GM19397 (cell line): Measurements from ENCODE around the gene SYT15.

ENCODE experiments used
- ATAC-seq: cut with Tn5 transposase; IDR thresholded peaks from one replicate; pipeline ENCODE4 v1.9.1; 2021; ENCODE audit warnings: mild to moderate bottlenecking, moderate library complexity; ENCODE audit not compliant: unreplicated experiment

The SYT15 gene

DNA sequence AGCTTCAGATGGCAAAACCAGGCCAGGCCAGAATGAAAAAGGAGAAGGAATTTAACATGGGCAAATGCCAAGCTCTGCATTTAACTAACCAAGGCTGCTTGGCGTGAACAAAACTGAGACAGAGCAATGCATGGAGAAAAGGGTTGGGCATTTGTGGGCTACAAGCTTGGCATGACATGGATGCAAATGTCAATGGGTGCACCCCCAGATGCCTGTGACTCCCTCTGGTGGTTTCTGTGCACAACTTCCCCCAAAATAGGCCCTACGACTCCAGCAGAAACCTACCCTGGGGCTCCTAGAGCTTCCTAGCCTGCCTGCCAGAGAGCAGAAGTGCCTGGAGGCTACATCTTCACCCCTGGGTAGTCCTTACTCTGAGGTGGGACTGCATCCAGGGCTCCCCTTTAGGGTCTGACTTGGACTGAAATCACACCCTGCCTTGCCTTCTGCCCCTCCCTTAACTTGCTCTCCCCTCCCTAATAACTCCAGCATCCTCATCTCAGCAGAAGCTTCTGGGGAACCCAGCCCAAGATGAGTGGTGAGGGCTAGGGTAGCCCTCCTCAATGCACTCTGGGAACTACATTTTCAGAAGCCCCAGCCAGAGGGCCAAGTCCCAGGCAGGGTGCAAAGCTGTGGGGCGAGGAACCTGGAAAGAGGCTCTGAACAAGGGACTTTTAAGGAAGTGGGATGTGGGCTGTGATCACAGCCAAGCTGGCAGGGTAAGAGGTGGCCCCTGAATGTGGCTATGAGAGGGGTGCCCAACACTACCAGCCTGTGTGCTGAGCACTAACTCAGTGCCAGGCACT is 33.7 kb upstream of the SYT15 start:
- ATAC-seq: no peak

DNA sequence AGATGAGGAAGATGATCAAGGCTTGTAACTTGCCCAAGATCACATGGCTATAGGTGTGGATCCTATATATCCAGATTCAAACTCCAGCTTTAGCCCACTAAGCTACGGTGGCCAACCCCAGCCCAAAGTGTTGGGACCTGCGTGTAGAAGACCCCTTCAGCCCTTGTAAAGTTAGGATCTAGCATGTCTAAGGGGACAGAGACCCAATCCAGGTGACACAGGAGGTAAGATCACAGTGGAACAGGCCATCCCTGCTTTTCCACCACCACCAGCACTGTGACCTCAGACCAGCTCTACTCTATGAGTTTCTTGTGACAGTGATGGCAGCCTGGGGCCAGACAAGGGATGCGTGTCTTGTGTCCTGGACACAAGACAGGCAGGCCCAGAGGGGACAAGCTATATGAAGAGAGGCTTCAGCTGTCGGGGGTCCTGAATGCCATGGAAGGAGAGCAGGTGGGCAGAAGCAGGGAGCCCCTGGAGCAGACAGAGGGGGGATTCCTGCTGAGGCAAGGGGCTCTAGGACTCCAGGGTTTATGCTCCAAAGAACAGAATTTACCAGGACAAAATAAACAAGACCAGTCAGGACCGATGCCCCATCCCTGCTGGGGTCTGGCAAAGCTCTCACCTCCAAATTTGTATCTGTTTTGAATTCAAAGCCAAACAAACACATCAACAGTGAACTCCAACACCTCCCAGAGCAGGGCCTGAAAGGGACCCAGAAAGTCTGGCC is 32.9 kb upstream of the SYT15 start:
- ATAC-seq: no peak

DNA sequence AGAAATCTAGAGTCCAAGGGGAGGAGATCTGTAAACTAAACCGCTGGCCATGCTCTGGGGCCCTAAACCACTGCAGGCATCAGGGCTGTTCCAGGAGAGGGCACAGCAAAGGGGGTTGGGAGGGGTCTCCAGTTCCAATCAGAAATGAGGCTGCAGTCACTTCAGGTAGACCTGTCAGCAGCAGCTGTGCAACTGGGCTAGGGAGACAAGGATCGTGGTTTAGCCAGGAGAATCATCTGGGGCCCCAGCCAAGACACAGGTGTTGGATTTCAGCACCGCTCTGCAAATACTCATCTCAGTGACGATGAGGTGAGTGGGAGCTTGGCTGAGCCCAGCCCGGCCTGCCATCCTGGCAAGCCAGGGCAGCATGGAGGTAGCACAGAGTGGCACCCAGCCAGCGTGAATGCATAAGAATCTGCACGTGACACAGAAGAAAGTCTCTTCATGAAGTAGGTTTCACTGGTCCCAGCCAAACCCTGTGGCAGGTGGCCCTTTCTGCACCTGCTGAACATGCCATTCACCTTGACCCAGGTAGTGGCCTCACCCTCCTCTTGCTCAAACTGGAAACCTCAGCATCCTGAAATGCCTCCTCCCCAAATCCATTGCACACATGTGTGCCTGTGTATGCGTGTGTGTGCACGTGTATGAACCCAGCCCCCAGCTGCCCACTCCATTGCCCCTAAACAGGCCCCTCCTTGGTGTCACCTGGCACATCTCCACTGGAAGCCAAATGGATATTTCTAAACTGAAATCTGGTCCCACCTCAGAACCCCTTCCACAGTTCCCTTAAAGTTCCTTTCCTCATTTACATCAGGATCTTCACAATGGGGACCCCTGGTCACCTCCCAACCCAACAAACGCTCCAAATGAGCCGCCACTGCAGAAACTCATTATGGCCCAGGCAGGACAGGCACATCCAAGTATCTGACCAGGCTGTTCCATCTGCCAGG is 32.1 kb upstream of the SYT15 start:
- ATAC-seq: no peak

DNA sequence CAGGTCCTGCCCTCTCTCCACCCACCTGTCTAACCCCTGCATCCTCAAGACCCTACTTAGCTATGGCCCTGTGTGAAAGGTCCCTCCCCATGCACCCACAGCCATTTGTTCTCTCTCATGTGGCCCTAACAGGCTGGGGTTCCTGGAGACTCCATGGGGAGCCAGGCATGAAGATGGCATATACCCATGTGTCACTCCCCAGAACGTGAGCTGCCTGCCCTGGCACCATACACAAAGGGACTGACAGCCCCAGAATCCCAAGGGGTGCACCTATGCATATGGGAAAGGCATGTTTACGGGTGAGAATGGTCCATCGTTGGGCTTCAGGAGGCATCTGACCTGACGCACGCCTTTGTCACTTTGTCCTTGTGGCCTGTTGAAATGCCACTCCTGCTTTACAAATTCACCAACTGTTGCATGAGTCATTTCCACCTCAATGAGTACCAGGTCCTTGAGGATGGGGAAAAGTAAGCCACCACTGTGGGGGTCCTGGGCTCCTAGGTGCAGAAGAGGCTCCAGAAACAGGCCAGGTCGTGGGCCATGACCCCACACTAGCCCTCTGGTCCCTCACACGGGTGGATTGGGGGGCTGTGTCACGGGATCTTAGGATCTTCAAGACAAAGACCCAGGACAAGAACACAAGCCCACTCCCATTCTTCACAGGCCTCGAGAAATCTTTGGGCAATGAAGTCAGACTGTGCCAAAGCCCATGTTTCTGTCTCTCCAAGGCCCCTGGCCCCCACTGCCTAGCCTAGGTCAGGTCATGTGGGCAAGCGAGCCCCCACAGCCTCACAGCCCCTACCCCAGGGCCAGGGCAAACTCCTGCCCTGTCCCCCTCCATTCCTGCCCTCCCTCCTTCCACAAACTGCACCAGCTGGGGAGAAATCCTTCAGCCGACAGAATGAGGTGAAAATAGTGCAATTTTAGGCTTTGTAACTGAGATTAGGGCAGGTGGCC is 31.1 kb upstream of the SYT15 start:
- no peak for ATAC-seq

DNA sequence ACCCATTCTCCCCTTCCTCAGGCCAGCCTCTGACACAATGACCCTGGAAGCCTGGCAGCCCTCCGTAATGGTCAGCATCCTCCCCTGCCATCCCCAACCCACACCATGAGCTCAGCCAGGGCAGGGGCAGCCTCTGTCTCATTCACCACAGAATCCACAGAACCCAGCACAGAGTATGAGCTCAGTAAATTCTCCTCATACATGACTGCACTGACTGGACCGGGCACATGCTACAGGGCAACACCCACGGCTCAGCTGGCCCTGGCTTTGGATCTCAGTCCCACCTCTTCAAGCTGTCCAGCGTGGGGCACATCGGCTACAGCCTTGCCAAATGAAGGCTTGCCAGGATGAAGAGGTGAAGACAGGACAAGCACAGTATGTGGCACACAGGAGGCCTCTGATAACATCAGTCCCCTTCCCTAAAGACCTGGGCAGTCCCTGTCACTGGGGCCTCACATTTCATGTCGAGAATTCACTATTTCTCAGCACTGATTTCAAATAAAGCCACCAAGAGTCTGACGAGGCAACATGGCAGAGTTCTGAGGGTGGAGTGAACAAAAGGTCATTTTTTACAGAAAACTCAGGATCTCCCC is 30.3 kb upstream of the SYT15 start:
- no peak for ATAC-seq

DNA sequence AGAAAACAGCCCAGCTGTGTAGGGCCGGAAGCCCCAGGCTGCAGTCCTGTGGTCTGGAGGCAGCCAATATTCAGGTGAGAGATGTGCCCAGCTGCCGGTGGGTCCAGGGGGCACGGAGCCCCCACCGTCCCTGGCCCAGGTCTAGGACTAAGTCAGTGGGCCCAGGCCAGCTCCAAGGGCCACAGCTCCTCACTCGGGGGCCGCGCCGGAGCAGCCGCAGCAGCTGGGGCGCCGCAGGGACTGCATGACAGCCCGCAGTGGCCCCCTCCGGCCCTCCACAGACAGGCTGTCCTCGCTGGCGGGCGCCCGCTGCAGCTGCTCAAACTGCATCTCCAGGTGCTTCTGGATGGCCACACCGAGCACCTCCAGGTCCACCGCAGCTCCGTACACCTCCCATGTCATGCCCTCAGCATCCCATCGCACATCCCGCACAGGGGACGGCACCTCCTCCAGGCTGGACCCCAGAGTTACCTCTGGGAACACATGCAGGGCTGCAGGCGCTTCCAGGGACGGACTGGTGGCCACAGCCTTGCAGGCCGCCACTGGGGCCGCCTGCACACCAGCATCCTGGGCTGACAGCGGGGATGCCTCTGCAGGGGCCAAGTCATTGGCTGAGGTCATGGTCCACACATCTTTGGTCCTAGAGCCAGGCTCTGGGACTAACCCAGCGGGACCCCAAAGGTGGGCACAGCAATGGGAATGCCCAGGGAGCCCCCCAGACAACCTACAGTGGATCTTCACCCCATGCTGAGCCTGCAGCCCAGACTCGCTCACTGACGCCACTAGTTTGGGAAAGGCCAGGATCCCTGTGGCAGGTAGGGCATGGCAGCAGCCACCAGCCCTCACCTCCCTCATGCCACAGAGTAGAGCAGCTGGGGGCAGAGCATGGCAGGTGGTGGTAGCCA is 29.5 kb upstream of the SYT15 start:
- no peak for ATAC-seq

DNA sequence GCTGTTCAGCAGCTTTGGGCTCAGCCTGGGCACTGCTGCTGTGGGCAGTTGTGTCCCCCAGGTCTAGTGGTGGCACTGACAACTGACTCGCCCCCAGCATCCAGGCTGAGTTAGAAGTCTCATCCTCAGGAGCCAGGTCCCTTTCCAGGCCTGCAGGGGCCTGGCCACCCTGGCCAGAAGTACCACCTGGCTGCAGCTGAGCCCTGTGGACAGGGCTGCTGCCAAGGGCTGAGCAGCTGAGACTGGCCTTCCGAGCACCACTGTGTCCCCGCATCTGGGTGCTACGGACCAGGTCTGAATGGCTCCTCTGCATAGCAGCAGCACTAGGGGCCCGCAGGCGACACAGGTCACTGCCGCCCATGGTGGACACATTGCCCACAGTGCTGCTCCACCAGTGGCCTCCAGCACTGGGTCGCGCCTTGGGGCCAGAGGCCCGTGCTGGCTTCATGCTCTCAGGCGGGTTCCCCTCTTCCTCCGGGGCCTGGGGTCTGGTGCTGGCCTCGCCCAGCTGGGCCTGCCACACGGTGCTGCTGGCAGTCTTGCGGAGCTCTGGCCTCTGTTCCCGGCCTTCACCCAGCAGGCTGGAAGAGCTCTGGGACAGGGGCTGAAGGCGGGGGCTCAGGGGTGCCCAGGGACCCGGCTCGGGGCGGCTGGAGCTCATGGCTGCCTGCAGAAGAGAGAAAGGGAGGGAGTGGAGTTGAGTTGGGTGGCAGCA is 28.7 kb upstream of the SYT15 start:
- no peak for ATAC-seq

DNA sequence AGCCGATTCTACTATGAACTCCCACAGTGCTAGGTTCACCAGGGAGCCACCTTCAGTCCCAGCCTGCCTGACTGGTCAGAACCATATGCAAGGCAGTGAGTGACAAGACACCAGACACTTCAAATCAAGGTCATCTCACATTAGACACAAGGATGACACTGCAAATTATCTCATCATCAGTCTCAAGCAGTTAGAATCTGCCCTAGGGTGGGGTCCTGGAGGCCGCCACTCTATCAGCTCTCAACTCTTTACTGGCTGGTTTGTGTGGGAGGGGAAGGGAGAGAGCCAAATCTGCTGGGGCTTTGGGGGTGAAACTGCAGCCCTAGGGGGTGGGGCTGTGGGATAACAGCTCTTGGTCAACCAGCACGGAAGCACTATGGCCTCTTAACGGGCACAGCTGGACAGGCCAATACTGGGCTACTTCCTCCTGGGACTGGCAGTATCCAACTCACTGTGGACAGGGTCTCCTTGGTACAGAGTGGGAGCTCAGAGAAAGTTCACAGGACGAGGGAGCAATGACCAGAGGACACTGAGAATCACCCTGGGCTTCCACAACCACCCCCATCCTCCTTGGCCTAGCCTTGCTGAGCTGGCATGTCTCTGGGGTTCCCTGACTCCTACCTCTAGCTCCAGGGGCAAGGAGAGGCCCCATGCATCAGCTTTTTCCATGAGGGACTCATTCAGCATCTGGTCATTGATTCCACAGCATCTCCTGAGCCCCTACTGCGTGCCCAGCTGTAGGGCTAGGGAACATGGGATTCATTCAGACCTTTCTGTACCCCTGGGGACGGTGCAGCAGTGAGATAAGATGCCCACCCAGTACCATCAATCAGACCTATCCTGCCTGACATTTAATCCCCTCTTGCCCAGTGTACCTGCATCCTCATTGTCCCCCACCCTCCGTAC is 27.9 kb upstream of the SYT15 start:
- no peak for ATAC-seq

DNA sequence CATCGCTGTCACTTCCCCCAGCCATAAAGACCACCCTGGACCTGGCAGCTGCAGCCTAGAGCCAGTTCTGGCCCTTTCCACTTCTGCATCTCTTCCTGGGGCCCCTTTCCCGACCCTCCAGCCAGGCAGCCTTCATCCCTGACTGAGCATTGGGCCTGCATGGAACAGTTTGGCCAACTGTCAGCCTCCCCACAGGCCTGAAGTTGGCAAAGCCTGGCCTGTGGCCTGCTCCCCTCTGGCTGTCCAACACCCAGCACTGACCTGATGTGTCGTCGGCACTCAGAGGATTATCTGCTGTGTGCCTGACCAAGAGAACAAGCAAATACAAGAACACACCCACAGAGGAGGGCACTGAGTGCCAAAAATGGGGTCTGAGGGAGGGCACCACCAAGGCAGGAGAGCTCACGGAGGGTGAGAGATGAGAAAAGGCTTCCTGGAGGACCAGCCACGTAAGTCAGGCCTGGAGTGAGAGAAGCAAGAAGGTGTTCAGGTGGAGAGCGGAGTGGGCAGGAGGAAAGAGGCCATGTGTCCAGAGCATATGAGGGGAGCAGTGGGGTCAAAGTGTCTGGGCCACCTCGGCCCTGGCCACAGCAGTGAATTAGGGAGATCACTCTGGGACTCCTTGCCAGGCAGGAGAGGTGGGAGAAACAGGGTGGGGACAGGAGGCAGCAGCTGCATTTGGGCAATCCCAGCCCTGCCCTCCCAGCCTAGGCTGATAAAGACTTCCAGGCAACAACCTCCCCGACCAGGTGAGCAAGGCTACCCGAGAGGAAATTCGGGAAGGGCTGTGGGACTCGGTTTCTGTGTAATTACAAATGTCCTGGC is 27.0 kb upstream of the SYT15 start:
- no peak for ATAC-seq

DNA sequence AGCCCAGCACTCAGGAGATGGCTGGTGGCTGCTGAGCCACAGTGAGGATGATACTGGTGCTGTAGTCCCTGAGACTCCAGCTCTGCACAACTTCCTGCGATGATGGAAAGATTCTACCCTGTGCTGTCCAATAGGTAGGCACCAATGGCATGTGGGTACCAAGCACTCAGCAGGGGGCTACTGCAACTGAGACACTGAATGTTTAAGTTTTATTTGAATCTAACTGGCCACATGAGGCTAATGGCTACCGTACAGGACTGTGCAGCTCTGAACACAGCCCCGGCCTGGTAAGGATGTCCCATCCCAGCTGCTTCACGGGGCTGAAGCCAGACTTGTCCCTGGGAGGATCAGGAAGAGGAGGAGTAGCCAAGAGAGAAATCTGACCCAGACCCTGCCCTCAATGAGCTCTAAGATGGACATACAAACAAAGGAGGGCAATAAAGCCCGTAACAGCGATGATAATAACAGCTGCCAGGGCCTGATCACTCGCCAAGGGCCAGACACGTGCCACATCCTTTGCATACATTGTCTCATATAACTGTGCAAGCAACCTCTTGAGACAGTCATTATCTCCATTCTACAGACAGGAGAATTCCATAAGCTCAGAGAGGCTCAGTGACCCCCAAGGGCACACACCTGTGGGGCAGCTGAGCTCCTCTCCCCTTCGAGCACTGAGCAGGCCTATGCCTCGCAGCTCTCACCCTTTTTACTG is 26.2 kb upstream of the SYT15 start:
- no peak for ATAC-seq

DNA sequence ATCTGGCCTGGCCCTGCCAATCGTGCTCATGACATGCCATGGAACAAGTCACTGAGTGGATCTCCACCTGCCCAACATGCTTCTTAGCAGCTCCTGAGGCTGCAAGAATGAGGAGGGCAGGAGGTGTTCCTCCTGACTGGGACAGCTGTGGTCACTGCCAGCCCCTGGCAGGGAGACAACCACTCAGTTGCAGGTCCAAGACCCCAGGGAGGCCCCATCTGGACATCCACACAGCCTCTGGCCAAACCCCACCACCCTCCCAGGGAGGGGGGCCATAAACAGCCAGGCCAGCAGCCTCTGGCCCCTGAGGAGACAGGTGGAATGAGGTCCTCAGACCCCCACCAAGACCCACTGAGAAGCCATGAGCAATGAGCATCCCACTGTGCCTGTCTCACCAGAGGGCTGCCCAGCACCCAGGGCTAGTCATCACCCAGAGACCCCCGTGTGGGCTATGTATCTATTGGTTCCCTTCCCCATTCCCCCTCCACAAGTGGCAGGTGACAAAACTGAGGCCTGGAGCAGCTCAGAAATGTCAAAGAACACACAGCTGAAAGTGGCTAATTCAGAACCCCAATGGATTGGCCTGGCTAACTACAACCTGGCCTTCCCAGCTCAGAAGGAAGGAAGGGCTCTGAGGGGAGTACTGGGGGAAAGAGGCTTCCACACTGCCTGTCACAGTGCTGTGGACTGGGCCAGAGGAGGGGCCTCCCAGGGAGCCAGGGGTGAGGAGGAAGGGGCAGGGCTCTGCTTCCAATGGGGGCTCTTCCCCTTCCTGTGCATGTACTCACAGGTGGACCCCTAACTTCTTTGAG is 25.5 kb upstream of the SYT15 start:
- no peak for ATAC-seq

DNA sequence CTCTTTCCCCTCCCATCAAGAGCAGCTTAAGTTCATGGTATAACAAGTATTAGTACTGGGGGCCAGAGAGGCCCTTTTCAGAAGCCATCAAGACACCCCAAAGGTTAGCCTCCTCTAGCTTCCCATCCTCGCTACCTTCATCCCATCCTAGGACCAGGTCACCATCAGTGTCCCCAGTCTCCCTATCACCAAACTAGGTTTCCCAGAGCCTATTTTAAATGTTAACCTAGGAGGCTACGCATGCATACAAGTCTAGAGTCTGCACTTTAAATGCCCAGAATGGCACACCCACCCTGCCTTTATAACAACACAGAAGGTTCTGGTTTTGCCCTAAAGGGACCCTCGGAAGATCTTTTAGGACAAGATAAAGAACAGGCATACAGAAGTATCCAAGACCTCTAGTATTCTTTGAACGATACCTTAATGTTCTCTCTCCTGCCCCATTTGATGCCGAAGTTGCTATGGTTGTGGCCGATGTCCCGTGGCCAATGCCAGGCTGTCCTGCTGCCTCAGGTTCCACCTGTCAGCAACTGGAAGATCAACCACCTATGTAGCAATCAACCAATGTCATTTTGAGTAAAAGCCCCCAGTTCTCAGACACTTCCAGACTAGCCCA is 24.7 kb upstream of the SYT15 start:
- ATAC-seq: no peak

DNA sequence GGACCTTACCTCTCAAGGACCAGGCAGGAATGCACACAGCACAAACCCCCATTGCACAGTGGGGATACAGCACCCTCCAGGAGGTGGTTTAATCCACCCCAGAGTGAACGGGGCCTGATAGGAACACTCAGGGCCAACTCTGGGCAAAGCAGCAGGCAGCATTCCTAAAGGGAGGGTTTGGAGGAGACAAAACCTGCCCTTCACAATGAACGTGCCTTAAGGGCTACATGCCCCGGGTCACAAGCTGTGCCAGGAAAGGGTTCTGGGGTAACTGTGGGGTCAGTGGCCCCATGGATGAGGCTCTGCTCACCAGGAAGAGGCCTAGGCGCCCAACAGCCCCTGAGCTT is 23.6 kb upstream of the SYT15 start:
- ATAC-seq: no peak

DNA sequence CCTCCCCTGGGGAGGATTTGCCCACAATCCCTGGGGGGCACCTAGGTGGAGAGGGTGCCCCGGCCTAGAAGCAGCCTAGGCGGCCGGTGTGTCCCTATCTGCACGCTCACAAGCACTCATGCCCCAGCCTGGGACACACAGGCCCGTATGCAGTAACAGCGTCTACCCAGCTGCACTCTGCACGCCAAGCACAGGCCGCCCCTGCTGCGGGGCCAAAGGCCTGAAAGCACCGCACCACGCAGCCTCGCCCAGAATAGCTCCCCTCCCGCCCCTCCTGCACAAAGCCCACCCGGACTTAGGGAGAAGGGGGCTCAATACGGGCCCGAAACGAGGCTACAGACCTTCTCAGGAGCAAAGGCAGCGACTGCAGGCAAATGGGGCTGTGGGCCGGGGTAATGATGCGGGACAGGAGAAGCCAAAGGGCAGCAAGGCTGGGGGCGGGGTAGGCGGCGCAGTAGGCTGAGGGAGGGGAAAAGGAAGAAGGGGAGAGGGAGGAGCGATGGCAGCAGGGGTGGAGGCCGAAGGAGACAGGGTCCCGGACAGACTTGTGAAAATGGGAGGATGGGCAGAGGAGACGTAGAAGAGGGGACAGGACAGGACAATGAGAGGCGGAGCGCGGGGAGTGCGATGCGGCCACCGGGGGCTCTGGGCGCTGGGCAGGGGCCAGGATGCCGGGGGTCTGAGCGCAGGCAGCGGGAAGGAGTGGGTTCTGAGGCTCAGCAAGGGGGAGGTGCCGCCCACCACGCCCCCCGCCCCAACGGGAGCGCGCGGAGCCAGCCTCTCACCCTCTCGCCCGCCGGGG is 23.0 kb upstream of the SYT15 start:
- no peak for ATAC-seq
